Thyroid gland (tissue), 4 donors: ENCODE measurements around the gene PAQR5. TPM values are rescaled to one million over a fixed set of nuclear protein-coding genes. Genes with fewer than 3 reads are reported as not detected.

Source experiments
- DNase-seq, 2 donors: peaks; one replicate each; pipeline ENCODE4 v3.0.0-alpha.2; 2019
- H3K27ac ChIP-seq, 3 donors: fragments of 200-600 bp; sonication (generic); 1 replicate in 2 of 3; 2 replicates in 1 of 3; pipeline ENCODE4 v1.5.1; 2016 to 2019; ENCODE audit warnings: mild to moderate bottlenecking in 1 of 3, moderate library complexity in 1 of 3
- H3K27me3 ChIP-seq: fragments of 200-600 bp; sonication (generic); one replicate; pipeline ENCODE4 v1.5.1; 2019
- H3K36me3 ChIP-seq, 2 donors: fragments of 200-600 bp; sonication (generic); one replicate each; pipeline ENCODE4 v1.5.1; 2016 to 2019
- H3K4me1 ChIP-seq, 2 donors: fragments of 200-600 bp; sonication (generic); one replicate each; pipeline ENCODE4 v1.5.1; 2017 to 2019
- H3K4me3 ChIP-seq, 3 donors: fragments of 200-600 bp; sonication (generic); replicated peaks in 1 of 3; 1 replicate in 2 of 3; 2 replicates in 1 of 3; pipeline ENCODE4 v1.5.1; 2016; ENCODE audit warnings: mild to moderate bottlenecking in 1 of 3
- H3K9me3 ChIP-seq: fragments of 200-600 bp; sonication (generic); one replicate; pipeline ENCODE4 v1.5.1; 2017
- CTCF ChIP-seq, 6 experiments: fragments of 200-600 bp in 3 of 6; fragments of 450-650 bp in 3 of 6; sonication (generic) in 3 of 6; IDR thresholded peaks; one replicate each; pipeline ENCODE4 v1.5.1; 2016 to 2019; ENCODE audit warnings: antibody characterized with exemption in 6 of 6, mild to moderate bottlenecking in 2 of 6, inconsistent platforms in 1 of 6, moderate library complexity in 1 of 6
- POLR2A ChIP-seq, 2 donors: fragments of 450-650 bp; IDR thresholded peaks; one replicate each; pipeline ENCODE4 v1.6.1; 2017; ENCODE audit warnings: antibody characterized with exemption in 2 of 2, mild to moderate bottlenecking in 2 of 2, moderate library complexity in 1 of 2
- WGBS, 2 donors: methylation state at CpG; one replicate each; pipeline ENCODE4 v1.1.5; 2017; 5-methylcytosine and 5-hydroxymethylcytosine counted together
- intact Hi-C: fragments of 100-400 bp; cut with DNase I; formaldehyde crosslinking; loops from one replicate; pipeline ENCODE4 v1.15.1; 2023
- total RNA-seq, 4 donors: library from RNA; depleted of rRNA; stranded (reverse); fragments of >200 nt; gene quantifications; one replicate each; pipeline ENCODE4 v1.2.3, GENCODE V29; 2016

PAQR5 gene
- total RNA-seq, 4 donors from 2014 or later = 0.24 to 1.5 (median 0.65) TPM

GRCh38 chr15:69367236-69367635 lies 68.5 kb downstream of the PAQR5 start:
- DNase-seq = no peak
- Histone ChIP-seq H3K9me3 (no peaks in the 10 kb centered on the region), H3K36me3 (no peaks in the 10 kb centered on the region), H3K27ac (no peak overlapping the region), H3K4me1 (no peaks in the 10 kb centered on the region), H3K27me3 (no peaks in the 10 kb centered on the region), H3K4me3 (no peak overlapping the region)
- no peak for TF ChIP-seq POLR2A (IDR thresholded peaks at IDR 0.05)
- 84 to 94% methylated on average over 3 of the region's 3 CpGs for WGBS, 2 donors
- intact Hi-C loops = no loop called here

GRCh38 chr15:69369631-69370030 lies 70.9 kb downstream of the PAQR5 start:
- Histone ChIP-seq H3K27me3 (no peaks in the 10 kb centered on the region), H3K27ac (no peak overlapping the region), H3K4me1 (no peaks in the 10 kb centered on the region), H3K9me3 (no peaks in the 10 kb centered on the region), H3K4me3 (no peak overlapping the region), H3K36me3 (no peaks in the 10 kb centered on the region)
- TF ChIP-seq POLR2A (IDR thresholded peaks at IDR 0.05) = no peak
- TF ChIP-seq CTCF (IDR thresholded peaks at IDR 0.05) = no peak
- whole genome bisulfite sequencing, 2 donors = 88% methylated on average over 2 of the region's 2 CpGs
- intact Hi-C loops = no loop called here
- no peak for DNase-seq

- H3K9me3 ChIP-seq = no peaks in the 10 kb centered on the region
- H3K27me3 ChIP-seq = no peaks in the 10 kb centered on the region
- H3K4me3 ChIP-seq = no peak overlapping the region
- DNase-seq = no peak
- H3K4me1 ChIP-seq = no peaks in the 10 kb centered on the region
- TF ChIP-seq CTCF (IDR thresholded peaks at IDR 0.05) = no peak
- TF ChIP-seq POLR2A (IDR thresholded peaks at IDR 0.05) = no peak
- no peaks in the 10 kb centered on the region for H3K36me3 ChIP-seq
- intact Hi-C loops = no loop called here
- H3K27ac ChIP-seq = no peak overlapping the region
- 80 to 84% methylated on average over 6 of the region's 6 CpGs for WGBS, 2 donors
Measured at GRCh38 chr15:69373406-69373805, 74.7 kb downstream of the PAQR5 start.

DNA sequence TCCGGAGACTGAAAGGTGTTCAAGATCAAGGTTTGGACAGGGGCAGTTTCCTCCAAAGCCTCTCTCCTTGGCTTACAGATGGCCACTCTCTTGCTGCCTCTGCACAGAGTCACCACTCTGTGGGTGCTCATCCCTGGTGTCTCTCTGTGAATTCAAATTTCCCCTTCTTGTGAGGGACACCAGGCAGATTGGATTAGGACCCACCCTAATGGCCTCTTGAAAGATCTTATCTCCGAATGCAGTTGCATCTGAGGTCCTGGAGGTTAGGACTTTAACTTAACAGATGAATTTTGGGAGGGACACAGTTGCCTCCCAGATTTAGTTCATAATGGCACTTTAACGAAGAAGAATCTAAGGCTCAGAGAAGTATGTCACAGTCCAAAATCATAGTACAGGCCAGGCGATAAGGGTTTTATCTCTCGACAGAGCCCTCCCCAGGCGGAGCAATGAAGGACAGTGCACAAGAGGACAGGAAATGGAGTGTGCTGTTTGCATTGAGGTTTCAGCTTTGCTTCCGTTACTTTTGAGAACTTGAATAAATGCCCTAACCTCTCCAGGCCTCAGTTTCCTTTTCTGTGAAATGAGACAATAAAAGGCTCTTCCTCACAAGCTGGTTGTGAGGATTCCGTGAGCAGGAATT lies 76.6 kb downstream of the PAQR5 start:
- Histone ChIP-seq H3K4me1 (no peaks in the 10 kb centered on the region), H3K27me3 (no peaks in the 10 kb centered on the region), H3K27ac (no peak overlapping the region), H3K36me3 (no peaks in the 10 kb centered on the region), H3K4me3 (no peak overlapping the region), H3K9me3 (no peaks in the 10 kb centered on the region)
- intact Hi-C loops = no loop called here
- 69 to 71% methylated on average over 8 of the region's 8 CpGs for WGBS, 2 donors
- DNase-seq = no peak
- TF ChIP-seq CTCF (IDR thresholded peaks at IDR 0.05) = no peak
- TF ChIP-seq POLR2A (IDR thresholded peaks at IDR 0.05) = no peak

DNA sequence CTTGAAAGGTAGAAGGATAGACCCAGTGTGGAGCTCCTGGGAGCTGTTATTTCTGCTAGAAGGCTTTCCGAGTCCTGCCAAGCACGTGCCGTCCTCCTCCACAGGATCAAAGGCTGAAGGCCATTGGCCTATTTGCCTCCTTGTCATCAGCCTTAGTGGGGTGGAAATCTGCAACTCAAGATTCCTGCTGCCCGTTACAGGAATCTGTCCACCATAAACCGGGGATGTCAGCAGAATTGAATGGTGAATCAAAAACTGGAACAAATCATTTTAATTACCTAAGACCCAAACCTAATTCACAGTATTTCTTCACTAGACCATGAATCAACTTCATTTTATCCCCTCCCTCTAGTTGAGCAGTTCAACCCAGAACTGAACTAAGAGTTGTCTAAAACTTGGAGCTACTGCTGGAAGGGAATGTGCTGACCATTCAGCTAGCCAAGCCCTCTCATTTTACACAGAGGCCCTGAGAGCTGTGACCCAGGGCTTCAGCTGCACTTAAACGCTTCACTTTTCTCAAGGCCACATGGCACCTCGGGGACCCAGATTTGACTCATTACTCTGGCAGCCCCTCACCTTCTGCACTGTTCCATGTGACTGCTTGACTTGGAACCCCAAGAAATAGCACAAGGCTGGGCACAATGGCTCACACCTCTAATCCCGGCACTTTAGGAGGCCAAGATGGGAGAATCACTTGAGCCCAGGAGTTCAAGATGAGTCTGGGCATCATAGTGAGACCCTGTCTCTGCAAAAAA lies 78.7 kb downstream of the PAQR5 start:
- Histone ChIP-seq H3K27me3 (no peaks in the 10 kb centered on the region), H3K36me3 (no peaks in the 10 kb centered on the region), H3K4me3 (no peak overlapping the region), H3K4me1 (no peaks in the 10 kb centered on the region), H3K27ac (no peak overlapping the region), H3K9me3 (no peaks in the 10 kb centered on the region)
- intact Hi-C loops = no loop called here
- TF ChIP-seq CTCF (IDR thresholded peaks at IDR 0.05) (no peak), POLR2A (IDR thresholded peaks at IDR 0.05) (no peak)
- no peak for DNase-seq
- WGBS, 2 donors = 87 to 89% methylated on average over 8 of the region's 8 CpGs
